ENCODE measurements around the gene KATNAL2.

The KATNAL2 gene

DNA sequence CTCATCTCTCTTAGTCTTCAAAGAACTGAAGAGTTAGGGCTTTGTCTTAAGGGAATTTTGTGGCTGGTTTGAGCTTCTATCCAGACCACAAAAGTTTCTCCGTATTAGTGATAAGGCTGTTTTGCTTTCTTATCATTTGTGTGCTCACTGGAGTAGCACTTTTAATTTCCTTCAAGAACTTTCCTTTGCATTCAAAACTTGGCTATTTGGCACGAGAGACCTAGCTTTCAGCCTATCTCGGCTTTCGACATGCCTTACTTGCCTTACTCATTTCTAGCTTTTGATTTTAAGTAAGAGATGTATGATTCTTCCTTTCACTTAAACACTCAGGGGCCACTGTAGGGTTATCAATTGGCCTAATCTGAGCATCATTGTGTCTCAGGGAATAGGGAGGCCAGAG lies 203.0 kb downstream of the KATNAL2 start:
- no peak for DNase-seq

DNA sequence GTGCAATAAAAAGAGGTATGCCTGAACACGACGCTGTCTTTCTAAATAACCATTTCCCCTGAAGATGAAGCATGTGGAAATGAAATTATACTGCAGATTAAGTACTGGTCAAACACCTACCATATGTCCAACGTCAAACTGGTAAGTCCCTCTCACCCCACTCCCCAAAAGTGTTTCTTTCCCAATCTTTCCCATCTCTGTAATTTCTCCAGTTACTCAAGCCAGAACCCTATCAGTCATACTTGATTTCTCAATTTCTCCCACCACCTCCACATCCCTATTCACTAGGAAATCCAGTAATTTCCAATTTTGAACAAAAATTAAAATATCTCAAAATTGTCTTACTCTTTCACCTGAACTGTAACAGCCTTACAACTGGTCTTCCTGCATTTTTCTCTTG lies 203.7 kb downstream of the KATNAL2 start:
- no peak for DNase-seq

DNA sequence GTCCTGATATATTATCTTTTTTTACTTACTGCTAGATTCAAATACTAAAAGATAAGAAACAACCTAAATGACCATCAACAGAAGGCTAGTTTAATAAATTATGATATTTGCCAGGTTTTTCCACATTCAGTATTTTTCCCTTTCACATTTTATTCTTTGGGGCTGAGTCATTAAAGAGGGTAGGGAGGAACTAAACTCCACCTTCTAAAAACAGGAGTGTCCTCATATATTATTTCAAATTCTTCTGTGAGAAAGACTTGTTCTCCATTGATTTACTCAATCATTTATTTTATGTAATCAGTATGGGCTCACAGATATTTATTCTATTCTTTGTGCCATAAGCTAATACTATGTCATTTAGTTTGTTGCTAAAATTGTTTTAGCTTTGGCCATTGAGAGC lies 223.9 kb downstream of the KATNAL2 start:
- no peak for DNase-seq

DNA sequence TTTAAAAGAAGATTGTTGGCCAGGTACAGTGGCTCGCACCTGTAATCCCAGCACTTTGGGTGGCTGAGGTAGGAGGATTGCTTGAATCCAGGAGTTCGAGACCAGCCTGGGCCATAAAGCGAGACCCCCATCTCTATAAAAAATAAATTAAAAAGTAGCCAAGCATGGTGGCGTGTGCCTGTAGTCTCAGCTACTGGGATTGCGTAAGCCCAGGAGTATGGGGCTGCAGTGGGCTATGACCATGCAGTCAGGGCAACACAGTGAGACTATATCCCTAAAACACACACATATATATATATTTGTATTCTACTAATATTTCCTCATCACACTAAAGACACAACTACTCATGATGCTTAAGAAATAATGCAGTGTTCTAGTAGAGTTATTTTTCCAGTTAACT lies 225.8 kb downstream of the KATNAL2 start:
- DNase-seq, result no peak

DNA sequence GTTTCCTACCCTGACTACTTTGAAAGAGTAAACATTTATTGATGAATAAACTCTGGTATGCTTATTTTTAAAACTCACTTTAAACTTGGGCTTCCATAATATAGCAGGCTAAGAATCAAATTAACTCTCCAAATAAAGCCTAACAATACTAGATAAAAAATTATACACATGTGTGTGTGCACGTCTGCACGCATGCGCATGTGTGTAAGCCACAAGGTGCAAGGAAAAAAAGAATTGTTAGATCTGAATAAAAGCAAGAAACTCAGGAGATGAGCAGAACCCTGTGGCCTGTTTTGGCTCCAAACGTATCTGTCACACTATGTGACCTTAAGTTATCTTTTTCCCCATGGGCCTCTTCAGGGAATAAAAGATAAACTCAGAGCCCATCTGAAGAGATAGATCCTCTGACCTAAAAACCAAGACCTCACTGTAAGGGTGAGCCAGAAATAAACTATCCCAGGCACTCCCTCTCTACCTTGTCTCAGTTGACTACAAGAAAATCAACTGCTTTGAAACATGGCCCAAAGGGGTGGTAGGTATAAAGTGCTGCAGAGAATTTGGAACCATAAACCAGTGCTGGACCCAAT lies 226.6 kb downstream of the KATNAL2 start:
- no peak for DNase-seq

DNA sequence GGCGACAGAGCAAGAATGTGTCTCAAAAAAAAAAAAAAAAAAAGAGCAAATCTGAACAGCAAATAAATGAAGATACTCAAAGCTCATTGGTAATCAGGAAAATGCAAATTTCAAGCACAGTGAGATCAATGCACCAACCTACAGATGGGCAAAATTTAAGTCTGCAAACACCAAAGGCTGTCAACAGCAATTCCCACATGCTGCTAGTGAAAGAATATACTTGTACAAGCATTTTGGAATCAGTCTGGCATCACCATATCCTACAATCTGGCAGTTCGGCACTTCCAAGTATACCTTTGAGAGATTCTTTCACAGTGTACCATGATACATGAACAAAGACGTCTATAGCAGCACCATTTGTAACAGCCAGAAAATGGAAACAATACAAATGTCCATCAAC lies 228.8 kb downstream of the KATNAL2 start:
- DNase-seq, result no peak

DNA sequence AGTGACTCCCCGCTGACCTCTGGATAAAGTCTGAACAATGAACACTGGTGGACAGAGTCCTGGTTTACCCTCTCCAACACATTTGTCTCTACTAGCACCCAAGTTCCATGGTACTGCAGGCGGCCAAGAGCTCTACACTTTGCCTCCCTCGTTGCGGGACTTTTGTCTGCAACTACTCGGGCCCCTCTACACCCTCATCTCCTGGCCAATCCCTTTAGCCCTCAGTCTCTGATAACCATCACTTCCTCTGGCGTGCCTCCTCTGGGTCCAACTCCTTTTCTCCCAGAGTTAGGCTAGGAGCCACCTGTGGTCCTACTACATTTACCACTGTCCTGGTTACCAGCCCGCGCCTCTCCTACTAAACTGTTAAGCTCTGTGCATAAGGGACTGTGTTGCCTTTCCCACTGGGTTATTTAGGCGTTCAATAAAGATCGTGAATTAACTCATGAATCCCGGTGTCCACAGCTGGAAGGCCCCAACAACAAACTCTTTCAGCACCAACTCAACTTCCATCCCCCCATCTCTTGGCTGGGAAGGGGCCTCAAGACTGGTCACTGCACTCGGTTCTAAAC lies 232.1 kb downstream of the KATNAL2 start:
- no peak for DNase-seq

DNA sequence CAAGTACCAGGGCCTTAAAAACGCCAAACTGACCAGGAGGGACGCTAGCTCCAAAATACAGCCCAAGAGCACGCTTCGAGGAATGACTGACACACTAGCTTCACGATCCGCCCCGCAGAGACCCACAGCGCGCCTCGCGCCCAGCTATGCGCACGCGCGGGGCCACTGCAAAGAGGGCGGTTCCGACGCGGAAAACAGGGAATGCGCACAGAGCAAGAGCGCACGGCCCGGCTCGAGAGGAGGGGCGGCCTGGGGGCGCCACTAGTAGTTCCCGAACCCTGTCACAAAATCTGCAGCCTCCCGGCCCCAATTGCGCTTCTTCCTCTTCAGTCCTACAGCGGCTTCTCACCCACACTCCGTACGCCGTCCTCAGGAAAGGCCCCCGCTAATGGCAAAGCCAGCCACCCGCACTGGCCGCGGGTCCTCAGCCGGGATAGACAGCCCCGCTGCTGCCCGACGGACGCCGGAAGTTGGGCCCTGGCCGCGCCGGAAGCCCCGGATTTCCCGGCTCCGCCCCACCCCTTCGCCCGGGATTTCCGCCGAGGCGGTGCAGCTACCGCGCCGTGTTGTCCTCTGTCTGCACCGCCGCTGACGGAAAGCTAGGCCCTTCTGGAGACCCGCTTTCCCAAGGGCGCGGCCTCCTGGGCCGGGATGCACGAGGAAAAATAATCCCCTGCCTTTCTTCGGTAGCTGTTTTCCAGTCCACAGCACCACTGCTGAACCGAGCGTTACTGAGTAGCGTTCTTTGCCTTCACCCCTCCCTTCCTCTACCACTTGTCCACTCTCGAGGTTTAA lies 232.8 kb downstream of the KATNAL2 start, which contains the start of gene HDHD2:
Gene HDHD2, minus strand, starts transcription at position 472 of the 795 bp plus-strand sequence. CDS start 14,061 bp downstream, outside the sequence.
- DNase-seq, result peak; percentile 65

DNA sequence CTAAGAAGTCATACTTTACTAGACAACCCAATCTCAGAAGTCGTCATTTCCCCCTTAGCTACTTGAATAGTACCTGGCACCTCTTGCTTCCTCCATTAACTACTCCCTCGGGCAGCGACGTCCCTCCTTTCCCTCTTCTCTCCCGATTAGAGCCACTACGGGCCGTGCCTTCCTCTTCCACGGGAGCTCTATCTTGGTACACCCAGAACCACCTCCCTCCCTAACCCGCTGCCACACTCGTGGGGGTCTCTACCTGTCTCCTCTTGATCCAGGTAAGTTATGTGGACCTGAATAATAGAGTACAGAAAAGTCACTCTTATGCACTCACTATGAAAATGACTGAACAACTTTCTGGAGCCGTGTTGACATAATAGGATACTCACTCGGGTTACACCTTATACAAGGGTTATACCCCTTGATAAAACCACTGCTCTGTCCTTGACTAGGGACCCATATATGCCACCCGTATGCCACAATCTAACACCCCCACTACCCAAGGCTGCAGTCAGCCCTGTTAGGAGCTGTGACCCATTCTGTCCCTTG lies 233.5 kb downstream of the KATNAL2 start:
- DNase-seq, result no peak

DNA sequence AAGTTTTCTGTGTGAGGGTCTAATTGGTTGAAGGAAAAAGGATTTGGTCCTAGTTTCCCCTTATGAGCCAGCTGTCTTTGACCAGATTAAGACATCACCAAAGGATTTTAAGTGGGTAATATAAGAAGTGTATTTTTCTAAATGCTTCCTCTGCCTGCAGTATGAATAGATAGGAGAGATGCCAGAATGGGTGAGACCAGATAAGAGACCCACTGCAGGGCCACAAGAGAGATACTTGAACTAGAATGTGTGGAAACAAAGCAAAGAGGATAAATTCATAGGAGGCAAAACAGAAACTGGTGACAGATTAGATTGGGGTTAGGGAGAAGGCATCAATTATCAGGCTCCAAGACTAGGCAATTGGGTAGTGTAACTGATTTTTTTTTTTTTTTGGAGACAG lies 234.0 kb downstream of the KATNAL2 start:
- DNase-seq, result no peak
